Skin of body (tissue), 2 donors: Measurements from ENCODE around the gene TNRC6B. TPM values are rescaled to one million over a fixed set of nuclear protein-coding genes. Genes with fewer than 3 reads are reported as not detected.

Experiments
- DNase-seq: peaks from one replicate; lab custom pipeline; 2025; lab: John Stamatoyannopoulos, UW
- total RNA-seq: library from RNA; depleted of rRNA; stranded (reverse); fragments of >200 nt; gene quantifications from one replicate; pipeline ENCODE4 v1.2.3, GENCODE V29; 2014

Gene TNRC6B
- total RNA-seq, 1 donor from 2014 or later = 36.5 TPM

GRCh38 chr22:40322818-40323447 lies 145.2 kb downstream of the TNRC6B start:
- DNase-seq = no peak

GRCh38 chr22:40323681-40324171 lies 146.0 kb downstream of the TNRC6B start:
- DNase-seq = peak; percentile 80

- DNase-seq = no peak
Measured at GRCh38 chr22:40324468-40325305, 147.0 kb downstream of the TNRC6B start.

GRCh38 chr22:40325315-40325714 lies 147.6 kb downstream of the TNRC6B start:
- no peak for DNase-seq

GRCh38 chr22:40326905-40327735 lies 149.4 kb downstream of the TNRC6B start:
- no peak for DNase-seq

GRCh38 chr22:40328546-40329456 lies 151.1 kb downstream of the TNRC6B start:
- no peak for DNase-seq

GRCh38 chr22:40329466-40329865 lies 151.7 kb downstream of the TNRC6B start:
- no peak for DNase-seq

- DNase-seq = no peak
Measured at GRCh38 chr22:40330086-40330485, 152.4 kb downstream of the TNRC6B start.

- no peak for DNase-seq
Measured at GRCh38 chr22:40330615-40331014, 152.9 kb downstream of the TNRC6B start.

GRCh38 chr22:40331706-40332105 lies 154.0 kb downstream of the TNRC6B start:
- no peak for DNase-seq

GRCh38 chr22:40332319-40332781 lies 154.6 kb downstream of the TNRC6B start:
- DNase-seq = no peak

GRCh38 chr22:40334060-40334459 lies 156.3 kb downstream of the TNRC6B start:
- no peak for DNase-seq

- no peak for DNase-seq
Measured at GRCh38 chr22:40334899-40335298, 157.2 kb downstream of the TNRC6B start.

GRCh38 chr22:40335358-40335757 lies 157.6 kb downstream of the TNRC6B start:
- no peak for DNase-seq

GRCh38 chr22:40340044-40340443 lies 162.3 kb downstream of the TNRC6B start:
- no peak for DNase-seq

- DNase-seq = no peak
Measured at GRCh38 chr22:40341604-40342003, 163.9 kb downstream of the TNRC6B start.

- no peak for DNase-seq
Measured at GRCh38 chr22:40342521-40342920, 164.8 kb downstream of the TNRC6B start.

- DNase-seq = no peak
Measured at GRCh38 chr22:40345271-40345670, 167.5 kb downstream of the TNRC6B start.

- no peak for DNase-seq
Measured at GRCh38 chr22:40345815-40346184, 168.1 kb downstream of the TNRC6B start.
